GM19035 (cell line): ENCODE results near the gene LRRC57.
"Not testable (repeated sequence)": the region's sequence is repeated elsewhere in the genome, so short reads cannot be mapped to it uniquely, and the experiment has no call there.

Experiments
- ATAC-seq: cut with Tn5 transposase; IDR thresholded peaks from one replicate; pipeline ENCODE4 v1.9.1; 2021; ENCODE audit not compliant: unreplicated experiment

LRRC57 gene

DNA sequence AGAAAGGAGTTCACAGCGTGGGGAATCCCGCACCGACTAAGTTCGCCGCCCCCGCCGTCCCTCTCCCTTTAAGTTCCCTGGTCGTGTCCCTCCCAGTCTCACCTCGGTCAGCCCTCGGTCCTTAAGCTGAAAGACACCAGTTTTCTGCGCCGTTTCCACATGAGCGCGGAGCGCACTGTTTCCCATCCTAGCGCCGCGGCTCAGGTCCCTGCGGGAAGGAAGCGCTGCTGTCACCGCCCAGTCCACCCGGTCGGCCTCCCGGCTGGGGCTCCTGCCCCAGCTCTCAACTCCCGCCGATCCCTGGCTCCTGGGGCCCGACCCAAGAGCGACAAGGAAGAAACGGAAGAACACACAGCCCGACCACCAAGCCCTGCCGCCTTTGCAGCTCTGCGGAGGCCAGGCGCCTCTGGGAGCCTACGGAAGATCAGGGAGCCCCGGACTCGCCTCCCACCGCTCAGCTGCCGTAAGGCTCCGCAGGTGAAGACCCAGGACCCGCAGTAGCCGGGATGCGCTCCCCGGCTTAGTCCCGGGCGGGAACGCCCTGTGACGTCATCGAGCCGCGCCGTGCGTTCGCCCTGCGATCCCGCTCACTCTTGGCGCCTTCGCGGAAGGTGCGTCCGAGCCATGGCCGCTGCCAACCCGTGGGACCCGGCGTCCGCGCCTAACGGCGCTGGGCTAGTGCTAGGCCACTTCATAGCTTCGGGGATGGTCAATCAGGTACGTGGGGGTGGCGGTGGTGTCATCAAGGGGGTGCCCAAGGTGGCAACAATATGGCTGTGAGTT, at the start of gene LRRC57, which contains the start of gene HAUS2:
LRRC57 (minus strand) TSS at position 545 of the 783 bp plus-strand sequence; CDS start at position 186, 359 bp downstream.
HAUS2 (plus strand) TSS at position 590 of the 783 bp plus-strand sequence; CDS start at position 625, 35 bp downstream.
- ATAC-seq = peak; percentile 81

DNA sequence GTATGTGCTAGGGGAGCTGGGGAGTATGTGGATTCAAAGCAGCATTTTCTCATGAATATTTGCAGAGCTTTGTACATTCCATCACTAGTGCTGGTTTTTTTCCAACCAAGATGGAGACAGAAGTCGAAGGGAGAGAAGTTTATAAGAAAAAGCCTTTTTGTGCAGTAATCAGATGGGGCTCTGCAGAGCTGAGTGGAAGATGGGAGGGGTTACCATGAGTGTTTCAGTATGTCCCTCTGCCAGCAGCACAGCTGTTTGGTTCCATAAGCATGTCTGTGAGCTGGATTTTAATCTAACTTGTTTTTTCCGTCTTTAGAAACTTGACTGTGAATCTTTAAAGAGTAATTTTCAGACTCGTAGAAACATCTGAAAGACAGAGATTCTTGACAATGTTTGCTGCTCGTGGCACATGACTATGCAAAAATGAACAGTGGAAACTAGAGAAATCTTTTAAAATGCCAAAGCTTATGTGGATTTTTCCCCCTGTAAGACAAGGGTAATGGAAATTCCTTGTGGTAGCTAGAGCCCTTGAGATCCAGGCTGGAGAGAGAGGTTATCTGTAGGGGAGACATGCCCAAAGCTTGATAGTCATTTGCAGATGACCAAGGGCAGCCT, 47.1 kb upstream of the LRRC57 start:
- no peak for ATAC-seq

DNA sequence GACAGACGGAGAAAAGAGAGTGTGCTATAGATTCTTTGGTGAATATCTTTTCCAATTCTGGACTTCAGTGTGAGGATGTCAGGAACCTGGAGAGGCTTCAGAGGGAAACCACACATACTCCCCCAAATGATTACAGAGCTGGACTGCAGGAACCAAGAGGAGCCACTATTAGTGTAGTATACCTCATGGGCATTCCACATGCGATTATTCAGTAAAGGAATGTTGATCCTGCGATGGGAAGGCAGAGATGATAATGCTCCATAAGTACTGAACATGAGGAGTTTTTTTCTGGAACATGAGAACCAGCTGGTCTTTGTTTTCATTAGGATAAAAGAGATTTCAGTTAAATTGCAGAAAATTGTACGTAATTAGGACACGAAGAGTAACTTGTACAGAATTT, 45.5 kb upstream of the LRRC57 start:
- no peak for ATAC-seq

DNA sequence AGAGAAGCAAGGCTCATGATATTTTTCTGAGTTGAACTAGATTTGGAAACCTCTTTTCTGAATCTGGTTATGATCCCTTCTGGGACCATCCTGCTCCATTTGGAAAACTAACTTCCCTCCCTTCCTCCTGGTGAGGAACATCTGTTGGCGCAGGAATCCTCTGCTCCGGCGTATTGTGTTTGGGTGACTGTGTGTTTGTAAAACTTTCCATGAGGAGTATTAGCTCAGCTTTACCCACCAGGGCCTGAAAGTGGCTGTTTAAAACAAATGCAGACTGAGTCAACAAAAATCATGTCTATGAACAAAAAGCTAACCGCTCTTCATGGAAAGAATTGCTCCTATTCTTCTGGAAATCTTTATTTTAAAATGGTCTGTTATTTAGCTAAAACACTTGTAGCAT, 44.5 kb upstream of the LRRC57 start:
- ATAC-seq = no peak

DNA sequence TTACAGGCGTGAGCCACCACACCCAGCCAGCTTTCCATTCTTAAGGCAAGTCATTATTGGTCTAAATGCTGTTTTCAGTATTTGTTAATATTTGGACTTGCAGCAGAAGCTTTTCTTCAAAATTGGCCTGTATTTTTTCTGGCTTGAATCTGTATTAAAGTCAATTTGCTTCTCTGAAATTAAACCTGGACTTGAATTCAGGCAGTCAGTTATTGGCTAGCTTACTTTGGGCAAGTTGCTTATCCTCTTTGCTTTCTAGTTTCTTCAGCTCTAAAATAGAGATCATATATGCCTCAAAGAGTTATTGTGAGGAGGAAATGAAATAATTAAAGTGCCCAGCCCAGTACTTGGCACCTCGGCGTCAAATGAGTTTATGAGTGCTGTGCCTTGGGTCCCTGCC, 44.1 kb upstream of the LRRC57 start:
- ATAC-seq = no peak

DNA sequence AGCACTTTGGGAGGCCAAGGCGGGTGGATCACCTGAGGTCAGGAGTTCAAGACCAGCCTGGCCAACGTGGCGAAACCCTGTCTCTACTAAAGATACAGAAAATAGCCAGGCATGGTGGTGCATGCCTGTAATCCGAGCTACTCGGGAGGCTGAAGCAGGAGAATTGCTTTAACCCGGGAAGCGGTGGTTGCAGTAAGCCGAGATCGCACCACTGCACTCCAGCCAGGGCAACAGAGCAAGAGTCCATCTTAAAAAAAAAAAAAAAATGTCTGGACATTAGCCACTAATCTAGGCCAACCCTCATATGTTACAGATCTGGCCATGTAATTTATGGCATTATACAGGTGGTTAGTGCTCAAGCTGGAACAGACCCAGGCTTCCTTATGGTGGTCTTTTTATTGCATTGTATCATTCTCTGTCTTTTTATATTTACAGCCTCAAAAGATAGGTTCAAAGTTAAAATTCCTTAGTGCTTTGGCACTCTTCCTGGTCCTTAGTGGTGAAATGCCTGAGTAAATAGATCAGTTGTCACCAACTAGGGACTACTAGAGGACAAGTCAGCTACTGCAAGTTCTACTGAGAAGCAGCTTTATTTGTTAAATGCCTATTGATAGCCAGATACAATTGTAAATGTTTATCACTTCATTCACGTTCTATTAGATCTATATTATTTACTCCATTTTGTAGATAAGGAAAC, 42.8 kb upstream of the LRRC57 start:
- ATAC-seq = no peak

DNA sequence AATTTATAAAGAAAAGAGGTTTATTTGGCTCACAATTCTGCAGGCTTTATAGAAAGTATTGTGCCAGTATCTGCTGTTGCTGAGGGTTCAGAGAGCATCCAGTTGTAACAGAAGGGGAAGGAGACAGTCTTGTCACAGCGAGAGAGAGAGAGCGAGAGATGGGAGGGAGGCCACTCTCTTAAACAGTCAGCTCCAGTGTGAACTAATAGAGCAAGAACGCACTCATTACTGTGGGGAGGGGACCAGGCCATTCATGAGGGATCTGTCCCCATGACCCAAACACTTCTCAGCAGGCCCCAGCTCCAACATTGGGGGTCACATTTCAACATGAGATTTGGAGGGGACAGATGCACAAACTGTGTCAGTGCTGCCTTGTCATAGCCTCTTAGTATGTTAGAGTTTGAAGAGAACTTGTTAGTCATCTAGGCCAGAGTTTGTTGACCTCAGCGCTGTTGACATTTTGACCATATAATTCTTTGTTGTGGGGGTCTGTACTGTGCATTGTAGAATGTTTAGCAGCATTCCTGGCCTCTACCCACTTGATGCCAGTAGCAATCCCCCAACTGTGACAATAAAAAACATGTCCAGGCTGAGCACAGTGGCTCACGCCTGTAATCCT, 42.1 kb upstream of the LRRC57 start:
- ATAC-seq = no peak

DNA sequence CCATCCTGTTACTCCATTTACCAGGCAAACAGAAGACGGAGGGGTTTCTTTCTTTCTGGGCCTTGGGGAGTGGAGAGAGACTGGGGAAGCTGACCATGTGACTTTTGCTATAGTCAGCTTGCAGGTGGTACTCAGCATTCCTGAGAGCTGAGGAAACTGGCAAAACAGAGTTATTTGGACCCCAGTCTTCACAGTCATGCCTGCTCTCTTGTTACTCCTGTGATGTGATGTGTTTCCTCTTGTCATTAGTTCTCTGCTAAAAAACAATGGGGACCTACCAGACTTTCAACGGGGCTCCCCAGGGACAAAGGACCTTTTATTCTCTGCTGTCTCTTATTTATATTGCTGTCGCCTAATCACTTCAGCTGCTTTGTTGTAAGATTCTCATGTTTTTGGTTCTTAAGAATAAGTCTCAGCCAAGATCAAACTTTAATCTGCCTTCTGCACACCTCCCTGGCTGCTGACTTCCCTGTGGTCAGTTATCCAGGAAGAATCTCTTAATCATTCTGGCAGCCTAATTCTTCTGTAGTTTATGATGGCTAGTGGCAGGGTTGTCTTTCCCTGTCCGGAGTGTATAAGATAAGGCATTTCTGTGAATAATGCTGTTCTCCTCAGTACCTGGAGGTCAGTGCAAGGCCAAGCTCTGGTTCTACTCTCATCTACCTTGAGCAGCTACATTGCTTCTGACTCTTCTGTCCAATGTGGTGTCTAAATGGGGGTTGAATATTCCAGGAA, 35.6 kb upstream of the LRRC57 start:
- no peak for ATAC-seq

DNA sequence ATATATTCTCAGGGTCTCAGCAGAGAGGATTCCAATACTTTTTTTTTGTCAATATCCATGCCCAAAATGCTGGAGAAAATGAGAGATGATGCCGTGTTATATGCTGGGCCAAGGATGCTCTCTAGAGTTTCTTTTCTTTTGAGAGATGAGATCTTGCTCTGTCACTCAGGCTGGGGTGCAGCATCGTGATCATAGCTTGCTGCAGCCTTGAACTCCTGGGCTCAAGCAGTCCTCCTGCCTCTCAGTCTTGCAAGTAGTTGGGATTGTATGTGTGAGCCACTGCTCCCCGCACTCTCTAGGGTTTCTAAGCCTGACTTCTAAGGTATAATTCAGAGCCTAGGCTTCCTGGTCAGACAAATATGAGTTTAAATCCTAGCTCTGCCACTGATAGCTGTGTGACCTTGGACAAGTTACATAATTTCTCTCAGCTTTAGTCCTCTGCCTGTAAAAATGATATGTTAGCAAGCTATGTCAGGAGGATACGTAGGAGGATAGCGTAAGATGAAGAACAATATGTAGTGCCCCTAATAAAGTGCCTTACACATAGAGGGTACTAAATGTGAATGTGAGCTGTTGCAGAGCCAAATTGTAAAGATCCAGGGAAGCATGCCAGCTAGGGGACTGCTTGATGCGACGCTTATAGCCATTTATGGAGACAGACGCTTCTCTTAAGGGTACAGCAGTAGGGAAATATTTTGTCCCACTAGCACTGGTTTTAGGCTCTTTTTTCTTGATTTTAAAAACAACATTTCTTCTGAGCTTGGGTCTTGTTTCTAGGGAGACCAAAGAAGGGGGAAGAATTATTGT, 34.2 kb upstream of the LRRC57 start:
- ATAC-seq = no peak

DNA sequence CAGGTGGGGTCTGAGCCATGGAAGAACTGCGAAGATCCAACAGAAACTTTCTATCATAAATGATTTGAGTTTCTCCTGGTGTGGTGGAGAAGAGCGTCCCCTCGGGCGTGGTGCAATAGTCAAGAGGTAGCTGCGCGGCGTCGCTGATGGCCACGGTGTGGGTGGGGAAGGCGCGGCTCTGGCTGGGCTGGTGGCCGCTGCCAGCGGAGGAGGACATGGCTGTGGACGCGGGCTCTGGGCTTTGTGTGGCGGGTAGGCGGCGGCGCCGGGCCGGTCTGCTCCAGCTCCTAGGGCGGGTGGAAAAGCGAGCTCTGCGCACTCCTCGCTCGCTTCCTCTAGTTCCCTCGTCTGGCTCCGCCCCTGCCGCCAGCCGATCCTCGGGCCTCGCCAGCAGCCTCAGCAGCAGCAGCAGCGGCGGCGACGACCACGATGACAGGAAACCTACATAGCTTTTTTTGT, 32.7 kb upstream of the LRRC57 start:
- peak; percentile 84 for ATAC-seq

DNA sequence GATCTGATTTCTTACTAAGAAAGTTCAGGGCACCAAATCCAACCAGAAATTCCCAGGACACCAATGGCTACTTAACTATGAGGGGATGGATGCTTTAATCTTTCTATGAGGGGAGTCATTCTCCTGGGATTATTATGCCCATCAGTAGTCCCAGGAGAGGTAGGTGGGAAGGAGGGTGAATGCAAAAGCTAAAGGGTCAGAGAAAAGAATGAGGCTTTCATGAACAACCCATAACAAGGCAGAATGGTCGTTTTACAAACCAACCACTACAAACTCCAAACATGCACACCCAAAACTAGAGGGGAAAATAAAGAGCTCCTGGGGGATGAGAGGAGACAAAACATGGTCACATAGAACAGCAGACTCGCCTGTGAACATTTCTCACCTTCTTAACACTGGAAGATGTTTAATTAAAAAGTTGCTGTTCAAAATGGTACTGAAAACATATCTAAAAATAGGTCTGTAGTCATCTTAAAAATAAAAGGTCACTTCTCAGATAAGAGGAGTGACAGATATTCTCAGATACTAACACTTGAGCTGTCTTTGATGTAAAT, 30.5 kb upstream of the LRRC57 start:
- no peak for ATAC-seq

DNA sequence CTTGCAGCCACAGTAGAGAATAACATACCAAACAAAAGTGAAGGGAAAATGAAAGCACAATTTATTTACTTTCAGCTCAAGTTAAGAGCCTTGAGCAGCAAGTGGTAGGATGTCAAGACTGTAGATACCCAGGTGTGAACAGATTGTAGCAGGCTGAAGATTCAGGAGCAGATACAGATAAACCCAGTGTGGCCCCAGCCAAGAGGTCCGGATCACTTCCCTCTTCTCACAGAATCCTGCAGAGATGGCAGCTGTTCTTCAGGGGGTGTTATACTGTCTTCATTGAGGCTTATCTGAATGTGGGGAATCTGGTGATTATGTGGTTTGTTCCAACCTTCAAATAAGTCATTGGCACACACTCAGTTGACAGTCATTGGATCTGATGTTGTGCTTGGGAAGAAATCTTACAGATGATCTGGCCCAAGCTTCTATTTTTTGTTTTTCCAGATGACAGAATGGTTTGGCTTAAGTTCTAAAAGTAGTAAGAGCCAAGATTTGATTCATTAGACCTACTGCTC, 29.0 kb upstream of the LRRC57 start:
- ATAC-seq = no peak

DNA sequence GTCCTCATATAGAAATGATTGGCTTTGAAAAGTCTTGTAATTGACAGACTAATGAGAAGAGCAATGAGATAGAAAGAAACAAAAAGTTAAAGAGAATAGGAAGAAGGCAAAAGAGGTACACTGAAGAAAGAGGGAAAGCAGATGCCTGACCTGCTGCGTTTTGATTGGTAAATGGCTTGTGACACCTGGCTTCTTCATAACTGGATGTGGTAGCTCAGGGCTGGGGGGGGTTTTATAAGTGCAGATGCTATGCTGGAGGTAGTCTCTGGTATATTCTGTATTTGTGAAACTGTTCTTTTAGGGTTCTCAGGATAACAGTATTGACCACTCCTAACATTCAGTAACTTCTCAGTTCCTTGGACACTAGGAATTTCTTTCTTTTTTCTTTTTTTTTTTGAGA, 28.2 kb upstream of the LRRC57 start:
- no peak for ATAC-seq

DNA sequence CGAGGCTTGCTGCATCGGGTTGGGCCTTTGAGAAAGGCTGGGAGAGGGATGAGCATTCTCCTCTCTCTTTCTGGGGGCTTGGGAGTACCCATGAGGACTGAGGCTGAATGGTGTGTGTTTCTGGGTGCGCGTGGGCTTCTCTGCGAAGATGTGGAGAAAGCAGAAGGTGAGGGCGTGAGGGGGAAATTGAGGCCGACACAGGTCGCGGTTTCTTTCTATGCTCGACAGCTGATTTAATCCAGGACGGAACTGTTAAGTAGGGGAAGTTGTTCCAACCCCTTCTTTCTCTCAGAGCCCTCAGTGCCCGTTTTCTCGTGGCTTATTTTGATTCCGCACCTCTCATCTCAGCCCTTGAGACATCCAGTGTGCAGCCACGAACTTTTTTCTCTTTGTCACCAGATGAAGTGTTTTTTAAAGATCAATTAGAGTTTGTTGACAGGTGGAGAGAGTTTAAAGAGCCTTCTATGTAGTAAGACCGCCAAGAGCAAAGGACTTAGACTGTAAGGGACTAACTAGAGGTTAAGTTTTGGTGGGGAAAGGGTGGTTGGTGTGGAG, 27.5 kb upstream of the LRRC57 start:
- no peak for ATAC-seq

DNA sequence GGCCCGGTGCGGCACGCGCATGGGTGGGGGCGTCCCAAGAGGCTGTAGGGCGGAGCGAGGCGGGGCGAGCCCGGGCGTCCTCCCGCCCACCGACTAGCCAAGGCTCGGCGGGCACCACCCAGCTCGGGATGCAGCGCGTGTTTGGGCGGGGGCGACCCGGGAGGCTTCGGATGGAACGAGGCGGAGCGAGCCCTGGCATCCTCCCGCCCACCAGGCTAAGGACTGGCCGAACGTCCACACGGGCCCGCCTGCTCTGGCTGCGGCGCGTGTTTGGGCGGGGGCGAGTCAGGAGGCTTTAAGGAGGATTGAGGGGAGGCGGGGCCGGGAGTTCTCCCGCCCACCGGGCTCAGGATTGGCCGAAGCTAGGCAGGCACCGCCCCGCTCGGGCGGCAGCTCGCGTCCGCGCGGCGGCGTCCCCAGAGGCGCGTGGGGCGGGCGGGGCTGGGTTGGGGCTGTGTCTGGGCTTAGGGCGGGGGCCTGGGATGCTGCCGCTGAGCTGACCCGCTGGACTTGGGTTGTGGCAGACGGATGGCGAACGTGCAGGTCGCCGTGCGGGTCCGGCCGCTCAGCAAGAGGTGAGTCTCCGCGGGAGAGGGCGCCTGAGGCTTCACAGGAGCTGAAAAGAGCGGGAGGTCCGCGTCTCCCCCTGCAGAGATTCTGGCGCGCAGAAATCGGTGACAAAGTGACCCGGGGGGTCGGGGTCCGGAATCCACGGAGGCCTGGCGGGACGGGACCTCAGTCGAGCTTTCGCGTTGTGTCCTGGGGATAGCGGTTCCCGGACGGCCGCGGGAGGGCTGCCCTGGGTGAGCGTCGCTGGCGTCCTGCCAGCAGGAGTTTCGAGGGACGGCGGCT, 26.8 kb upstream of the LRRC57 start, which contains the start of gene STARD9:
STARD9 (plus strand) TSS at position 419 of the 852 bp plus-strand sequence; CDS start at position 529, 110 bp downstream.
- peak; percentile 92 for ATAC-seq

DNA sequence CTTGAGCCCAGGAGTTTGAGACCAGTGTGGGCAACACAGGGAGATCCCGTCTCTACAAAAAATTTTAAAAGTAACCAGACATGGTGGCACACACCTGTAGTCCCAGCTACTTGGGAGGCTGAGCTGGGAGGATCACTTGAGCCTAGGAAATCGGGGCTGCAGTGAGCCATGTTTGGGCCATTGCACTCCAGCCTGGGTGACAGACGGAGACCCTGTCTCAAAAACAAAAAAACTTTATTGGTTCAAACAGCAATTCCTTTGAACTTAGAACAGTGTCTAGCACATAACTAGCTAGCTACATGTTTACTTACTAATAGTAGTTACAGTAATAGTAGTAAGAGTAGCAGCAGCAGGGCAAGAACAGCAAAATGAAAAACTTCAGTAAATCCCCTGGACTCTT, 10.1 kb upstream of the LRRC57 start:
- ATAC-seq = no peak

DNA sequence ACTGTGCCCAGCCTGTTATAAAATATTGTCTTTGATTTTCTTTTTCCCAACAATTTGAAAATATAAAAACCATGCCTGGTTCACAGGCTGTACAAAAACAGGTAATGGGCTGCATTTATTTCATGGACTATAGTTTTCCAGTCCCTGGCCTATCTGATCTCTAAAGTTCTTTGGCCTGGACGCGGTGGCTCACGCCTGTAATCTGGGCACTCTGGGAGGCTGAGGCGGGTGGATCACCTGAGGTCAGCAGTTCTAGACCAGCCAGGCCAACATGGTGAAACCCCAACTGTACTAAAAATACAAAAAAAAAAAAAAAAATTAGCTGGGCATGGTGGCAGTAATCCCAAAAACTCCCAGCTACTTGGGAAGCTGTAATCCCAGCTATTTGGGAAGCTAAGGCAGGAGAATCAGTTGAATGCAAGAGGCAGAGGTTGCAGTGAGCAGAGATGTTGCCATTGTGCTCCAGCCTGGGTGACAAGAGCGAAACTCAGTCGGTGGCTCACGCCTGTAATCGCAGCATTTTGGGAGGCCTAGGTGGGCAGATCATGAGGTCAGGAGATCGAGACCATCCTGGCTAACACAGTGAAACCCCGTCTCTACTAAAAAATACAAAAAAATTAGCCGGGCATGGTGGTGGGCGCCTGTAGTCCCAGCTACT, 8.1 kb upstream of the LRRC57 start:
- not testable (repeated sequence) for ATAC-seq
